Gastroesophageal sphincter (tissue), 4 donors: ENCODE data around the gene PIGR. TPM values are rescaled to one million over a fixed set of nuclear protein-coding genes. Genes with fewer than 3 reads are reported as not detected.
A peak's percentile ranks its signal among the peaks of the same experiment; 100 is the strongest.

Experiments used
- ATAC-seq: fragments of 150-250 bp; one replicate; pipeline ENCODE4 v1.9.1; 2016; ENCODE audit warnings: mild to moderate bottlenecking, moderate library complexity
- H3K27ac ChIP-seq, 4 donors: fragments of 200-600 bp; sonication (generic) in 3 of 4; 1 replicate in 3 of 4; 2 replicates in 1 of 4; pipeline ENCODE4 v1.5.1; 2016 to 2019
- H3K27me3 ChIP-seq: fragments of 200-600 bp; sonication (generic); one replicate; pipeline ENCODE4 v1.5.1; 2019
- H3K36me3 ChIP-seq, 2 donors: fragments of 200-600 bp; sonication (generic); one replicate each; pipeline ENCODE4 v1.5.1; 2019; ENCODE audit warnings: control low read depth in 1 of 2
- H3K4me1 ChIP-seq, 3 donors: fragments of 200-600 bp; sonication (generic); 1 replicate in 2 of 3; 2 replicates in 1 of 3; pipeline ENCODE4 v1.5.1; 2016 to 2019; ENCODE audit warnings: control low read depth in 2 of 3
- H3K4me3 ChIP-seq, 2 donors: fragments of 200-600 bp; sonication (generic); one replicate each; pipeline ENCODE4 v1.5.1; 2019; ENCODE audit warnings: mild to moderate bottlenecking in 1 of 2, moderate library complexity in 1 of 2
- H3K9me3 ChIP-seq, 3 donors: fragments of 200-600 bp; sonication (generic); one replicate each; pipeline ENCODE4 v1.5.1; 2017 to 2019; ENCODE audit warnings: control low read depth in 2 of 3
- EP300 ChIP-seq: sonication (generic); formaldehyde crosslinking; IDR thresholded peaks from one replicate; pipeline ENCODE4 v1.6.1; 2017; ENCODE audit warnings: antibody characterized with exemption, mild to moderate bottlenecking
- POLR2A ChIP-seq, 2 donors: fragments of 450-650 bp; IDR thresholded peaks; one replicate each; pipeline ENCODE4 v1.6.1; 2017; ENCODE audit warnings: antibody characterized with exemption in 2 of 2, mild to moderate bottlenecking in 2 of 2, moderate library complexity in 1 of 2
- POLR2AphosphoS5 ChIP-seq: sonication (generic); formaldehyde crosslinking; IDR thresholded peaks from one replicate; pipeline ENCODE4 v1.6.1; 2017; ENCODE audit warnings: antibody characterized with exemption
- WGBS, 2 donors: methylation state at CpG; one replicate each; pipeline ENCODE4 v1.1.5; 2018; ENCODE audit warnings: low coverage in 1 of 2; 5-methylcytosine and 5-hydroxymethylcytosine counted together
- total RNA-seq, 4 donors: library from RNA; depleted of rRNA; stranded (reverse); fragments of >200 nt; gene quantifications; one replicate each; pipeline ENCODE4 v1.1.0, GENCODE V29; 2016
- TF ChIP-seq, protein P1 (sequence below), 4 experiments: fragments of 200-600 bp in 2 of 4; fragments of 450-650 bp in 2 of 4; sonication (generic) in 1 of 4; IDR thresholded peaks; one replicate each; pipeline ENCODE4 v1.5.1; 2017 to 2019; ENCODE audit warnings: antibody characterized with exemption in 4 of 4, mild to moderate bottlenecking in 2 of 4, moderate library complexity in 2 of 4

Gene PIGR
- total RNA-seq, 4 donors from 2014 or later: 0.16 to 256 (median 0.35) TPM

DNA sequence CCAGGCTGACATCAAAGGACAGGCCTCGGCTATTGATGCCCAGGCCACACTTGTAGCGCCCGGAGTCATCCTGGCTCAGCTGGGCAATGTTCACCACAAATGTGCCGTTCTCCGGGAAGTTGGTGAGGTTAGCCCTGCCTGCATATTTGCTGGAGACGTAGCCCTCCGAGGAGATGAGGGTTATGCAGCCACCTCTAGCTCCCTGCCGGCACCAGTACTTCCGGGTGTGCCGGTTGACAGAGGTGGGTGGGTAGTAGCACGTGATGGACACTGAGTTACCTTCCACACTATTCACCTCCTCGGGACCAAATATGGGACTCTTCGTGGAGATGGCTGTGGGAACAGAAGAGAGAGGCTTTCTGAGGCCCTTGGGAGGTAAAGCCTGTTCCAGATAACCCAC lies 7.1 kb downstream of the PIGR start:
- 80 to 93% methylated on average over 1 to 5 of the region's 13 CpGs for WGBS, 2 donors
- H3K36me3 ChIP-seq: no peaks in the 10 kb centered on the region
- no peaks in the 10 kb centered on the region for H3K27me3 ChIP-seq
- TF ChIP-seq EP300: no peak
- TF ChIP-seq POLR2AphosphoS5: no peak
- TF ChIP-seq POLR2A (IDR thresholded peaks at IDR 0.05): no peak
- TF ChIP-seq, protein P1, sequence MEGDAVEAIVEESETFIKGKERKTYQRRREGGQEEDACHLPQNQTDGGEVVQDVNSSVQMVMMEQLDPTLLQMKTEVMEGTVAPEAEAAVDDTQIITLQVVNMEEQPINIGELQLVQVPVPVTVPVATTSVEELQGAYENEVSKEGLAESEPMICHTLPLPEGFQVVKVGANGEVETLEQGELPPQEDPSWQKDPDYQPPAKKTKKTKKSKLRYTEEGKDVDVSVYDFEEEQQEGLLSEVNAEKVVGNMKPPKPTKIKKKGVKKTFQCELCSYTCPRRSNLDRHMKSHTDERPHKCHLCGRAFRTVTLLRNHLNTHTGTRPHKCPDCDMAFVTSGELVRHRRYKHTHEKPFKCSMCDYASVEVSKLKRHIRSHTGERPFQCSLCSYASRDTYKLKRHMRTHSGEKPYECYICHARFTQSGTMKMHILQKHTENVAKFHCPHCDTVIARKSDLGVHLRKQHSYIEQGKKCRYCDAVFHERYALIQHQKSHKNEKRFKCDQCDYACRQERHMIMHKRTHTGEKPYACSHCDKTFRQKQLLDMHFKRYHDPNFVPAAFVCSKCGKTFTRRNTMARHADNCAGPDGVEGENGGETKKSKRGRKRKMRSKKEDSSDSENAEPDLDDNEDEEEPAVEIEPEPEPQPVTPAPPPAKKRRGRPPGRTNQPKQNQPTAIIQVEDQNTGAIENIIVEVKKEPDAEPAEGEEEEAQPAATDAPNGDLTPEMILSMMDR (IDR thresholded peaks at IDR 0.05): no peak
- no peaks in the 10 kb centered on the region for H3K4me1 ChIP-seq
- no peak for ATAC-seq
- no peak overlapping the region for H3K27ac ChIP-seq
- H3K4me3 ChIP-seq: no peak overlapping the region
- no peaks in the 10 kb centered on the region for H3K9me3 ChIP-seq

DNA sequence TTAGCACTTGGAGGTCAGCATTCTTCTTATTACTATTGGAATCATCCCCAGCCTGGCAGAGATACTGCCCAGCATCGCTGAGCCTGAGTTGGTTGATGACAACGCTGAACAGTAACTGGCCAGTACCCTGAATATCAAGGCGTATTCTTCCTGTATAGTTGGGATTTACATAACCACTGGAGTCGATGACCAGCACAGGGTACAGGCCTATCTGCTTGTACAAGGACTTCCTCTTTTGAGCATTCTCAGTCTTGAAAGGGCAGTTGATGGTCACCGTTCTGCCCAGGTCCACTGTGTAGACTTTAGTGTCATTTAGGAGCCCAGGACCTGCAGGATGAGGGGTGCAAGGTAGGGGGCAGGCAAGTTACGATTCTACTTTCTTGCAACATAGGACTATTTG lies 8.8 kb downstream of the PIGR start:
- no peaks in the 10 kb centered on the region for H3K4me1 ChIP-seq
- no peaks in the 10 kb centered on the region for H3K36me3 ChIP-seq
- no peaks in the 10 kb centered on the region for H3K9me3 ChIP-seq
- TF ChIP-seq EP300 (no peak), POLR2A (IDR thresholded peaks at IDR 0.05) (no peak), POLR2AphosphoS5 (no peak)
- TF ChIP-seq, protein P1 (IDR thresholded peaks at IDR 0.05): no peak
- H3K27me3 ChIP-seq: no peaks in the 10 kb centered on the region
- H3K4me3 ChIP-seq: no peak overlapping the region
- H3K27ac ChIP-seq: no peak overlapping the region
- WGBS, 2 donors: 90 to 100% methylated on average over 2 to 3 of the region's 6 CpGs
- no peak for ATAC-seq

DNA sequence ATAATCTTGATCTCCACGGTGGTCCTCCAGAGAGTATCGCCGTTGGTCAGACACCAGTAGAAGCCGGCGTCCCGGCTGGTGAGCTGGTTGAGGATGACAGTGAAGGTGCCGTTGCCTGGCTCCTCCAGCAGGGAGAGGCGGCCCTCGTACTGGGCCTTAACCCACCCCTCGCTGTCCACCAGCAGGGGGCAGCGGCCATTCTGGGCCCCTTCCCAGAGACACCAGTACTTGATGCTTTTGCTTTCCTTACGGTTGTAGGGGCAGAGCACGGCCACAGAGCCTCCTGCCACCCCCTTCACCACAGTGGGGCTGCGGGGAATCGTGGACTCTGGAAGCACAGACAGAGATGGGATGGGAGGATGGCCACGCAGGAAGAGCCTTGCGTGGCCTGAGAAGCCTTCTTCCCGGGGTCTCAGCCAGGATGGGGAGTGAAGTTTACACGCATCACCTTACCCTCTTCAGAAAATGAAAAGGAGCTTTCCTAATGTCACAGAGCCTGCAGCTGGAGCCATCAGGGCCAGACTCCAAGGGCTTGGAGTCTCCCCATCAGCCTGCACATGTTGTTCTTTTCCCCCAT lies 10.7 kb downstream of the PIGR start:
- WGBS, 2 donors: 50% methylated on average over 1 of the region's 19 CpGs; no CpG with 5 or more reads in 1 of the 2 donors
- H3K27ac ChIP-seq: no peak overlapping the region
- no peak for ATAC-seq
- no peaks in the 10 kb centered on the region for H3K4me1 ChIP-seq
- no peak overlapping the region for H3K4me3 ChIP-seq
- H3K36me3 ChIP-seq: no peaks in the 10 kb centered on the region
- H3K27me3 ChIP-seq: no peaks in the 10 kb centered on the region
- H3K9me3 ChIP-seq: no peaks in the 10 kb centered on the region
- TF ChIP-seq POLR2A (IDR thresholded peaks at IDR 0.05) (no peak), EP300 (no peak)
- TF ChIP-seq, protein P1 (IDR thresholded peaks at IDR 0.05): peak in 1 of 4 experiments; percentile 47

DNA sequence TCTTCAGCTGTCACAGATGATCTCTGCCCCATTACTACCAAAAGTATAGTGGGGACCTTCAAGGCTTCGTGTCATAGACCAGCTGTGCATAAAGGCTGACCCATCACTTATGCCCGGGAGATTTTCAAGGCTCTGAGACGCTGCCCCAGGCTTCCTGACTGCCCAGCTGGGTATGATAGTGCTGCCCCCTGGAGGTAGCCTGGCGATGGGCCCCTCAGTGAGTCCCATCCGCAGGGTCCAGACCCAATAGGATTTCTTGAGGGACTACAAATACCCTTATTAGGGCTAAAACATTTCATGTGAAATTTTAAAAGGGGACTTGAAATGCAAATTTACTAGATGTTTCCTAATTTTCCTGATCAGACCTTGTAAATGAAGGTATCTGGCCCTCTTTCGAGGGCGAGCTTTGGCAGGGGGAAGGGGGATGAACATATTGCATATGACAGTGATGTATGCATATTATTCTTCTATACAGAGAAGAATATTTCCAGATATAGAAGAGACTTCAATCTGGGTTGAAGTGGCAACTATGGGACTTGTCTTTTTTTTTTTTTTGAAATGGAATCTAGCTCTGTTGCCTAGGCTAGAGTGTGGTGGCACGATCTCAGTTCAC lies 12.8 kb downstream of the PIGR start:
- Histone ChIP-seq H3K4me3 (no peak overlapping the region), H3K27me3 (no peaks in the 10 kb centered on the region), H3K9me3 (no peaks in the 10 kb centered on the region), H3K36me3 (no peaks in the 10 kb centered on the region), H3K27ac (no peak overlapping the region), H3K4me1 (no peaks in the 10 kb centered on the region)
- TF ChIP-seq POLR2AphosphoS5 (no peak), POLR2A (IDR thresholded peaks at IDR 0.05) (no peak)
- TF ChIP-seq, protein P1 (IDR thresholded peaks at IDR 0.05): peak in 1 of 4 experiments; percentile 23
- WGBS, 2 donors: 57 to 89% methylated on average over 3 to 6 of the region's 8 CpGs
- no peak for ATAC-seq

DNA sequence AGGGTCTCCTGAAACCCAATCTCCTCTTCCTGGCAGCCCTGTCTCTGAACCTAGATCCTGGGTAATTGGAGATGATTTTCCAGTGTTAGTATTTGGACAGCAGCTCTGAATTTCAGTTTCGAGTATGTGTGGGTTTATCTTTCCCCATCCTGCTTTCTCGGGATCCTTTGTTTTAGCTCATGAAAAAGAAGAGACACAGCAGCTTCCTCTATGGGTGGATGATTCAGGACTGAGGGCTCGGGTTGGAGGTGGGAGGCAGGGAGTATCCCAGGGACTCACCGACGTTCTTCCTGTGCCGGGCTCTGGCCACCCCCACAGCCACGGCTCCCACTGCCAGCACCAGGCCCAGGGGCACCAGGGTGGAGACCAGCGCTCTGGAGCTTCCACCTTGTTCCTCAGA lies 14.1 kb downstream of the PIGR start:
- 43% methylated on average over 2 of the region's 8 CpGs; no CpG with 5 or more reads in 1 of the 2 donors for WGBS, 2 donors
- Histone ChIP-seq H3K27ac (no peak overlapping the region), H3K9me3 (no peaks in the 10 kb centered on the region), H3K4me3 (no peak overlapping the region), H3K36me3 (no peaks in the 10 kb centered on the region), H3K4me1 (no peaks in the 10 kb centered on the region), H3K27me3 (no peaks in the 10 kb centered on the region)
- TF ChIP-seq EP300 (no peak), POLR2A (IDR thresholded peaks at IDR 0.05) (no peak), POLR2AphosphoS5 (no peak)
- TF ChIP-seq, protein P1 (IDR thresholded peaks at IDR 0.05): no peak
- ATAC-seq: no peak
